GM12878 (cell line): ENCODE results near the gene TMED1. TPM values are rescaled to one million over a fixed set of nuclear protein-coding genes. Genes with fewer than 3 reads are reported as not detected.

Experiments used
- ATF7 ChIP-seq: fragments of 450-650 bp; IDR thresholded peaks from 2 replicates; pipeline ENCODE4 v1.6.1; 2016; ENCODE audit warnings: low read depth, mild to moderate bottlenecking
- BCL11A ChIP-seq: IDR thresholded peaks from 2 replicates; pipeline ENCODE4 v1.6.1; 2011; ENCODE audit warnings: low read depth, low read length
- FOS ChIP-seq: IDR thresholded peaks from 3 replicates; pipeline ENCODE4 v1.6.1; 2011; ENCODE audit warnings: borderline replicate concordance; ENCODE audit not compliant: insufficient read length; ENCODE audit errors: extremely low read depth
- FOXM1 ChIP-seq: IDR thresholded peaks from 2 replicates; pipeline ENCODE4 v1.6.1; 2012; ENCODE audit warnings: low read depth, mild to moderate bottlenecking, inconsistent platforms, low read length, moderate library complexity
- JUND ChIP-seq: IDR thresholded peaks from 2 replicates; pipeline ENCODE4 v1.6.1; 2012; ENCODE audit warnings: low read depth, mild to moderate bottlenecking, low read length, improper control_type of control experiment, moderate library complexity
- MLLT1 ChIP-seq: fragments of 450-650 bp; IDR thresholded peaks from 2 replicates; pipeline ENCODE4 v1.6.1; 2016; ENCODE audit warnings: mild to moderate bottlenecking
- NR2C2 ChIP-seq: IDR thresholded peaks from 2 replicates; pipeline ENCODE4 v1.6.1; 2011; ENCODE audit warnings: borderline replicate concordance, low read depth; ENCODE audit not compliant: control insufficient read depth, insufficient read length
- PAX5 ChIP-seq: IDR thresholded peaks from 2 replicates; pipeline ENCODE4 v1.6.1; 2011; ENCODE audit warnings: low read depth, low read length, borderline replicate concordance
- PBX3 ChIP-seq: IDR thresholded peaks from 2 replicates; pipeline ENCODE4 v1.6.1; 2011; ENCODE audit warnings: mild to moderate bottlenecking, low read depth, low read length, moderate library complexity; ENCODE audit not compliant: insufficient replicate concordance
- PKNOX1 ChIP-seq: fragments of 450-650 bp; IDR thresholded peaks from 2 replicates; pipeline ENCODE4 v1.6.1; 2016; ENCODE audit warnings: mild to moderate bottlenecking
- RELA ChIP-seq: fragments of 450-650 bp; IDR thresholded peaks from 2 replicates; pipeline ENCODE4 v1.8.0; 2014; ENCODE audit warnings: borderline replicate concordance; ENCODE audit not compliant: partially characterized antibody
- RELB ChIP-seq: fragments of 450-650 bp; IDR thresholded peaks from 2 replicates; pipeline ENCODE4 v1.6.1; 2017; ENCODE audit warnings: low read depth, mild to moderate bottlenecking, moderate library complexity
- RUNX3 ChIP-seq: IDR thresholded peaks from 2 replicates; pipeline ENCODE4 v1.6.1; 2012; ENCODE audit warnings: low read length, inconsistent platforms
- SKIL ChIP-seq: fragments of 450-650 bp; IDR thresholded peaks from 2 replicates; pipeline ENCODE4 v1.6.1; 2017; ENCODE audit warnings: mild to moderate bottlenecking, low read depth, inconsistent platforms; ENCODE audit not compliant: poor library complexity, severe bottlenecking
- SREBF1 ChIP-seq: IDR thresholded peaks from 2 replicates; pipeline ENCODE4 v1.6.1; 2012; ENCODE audit warnings: mild to moderate bottlenecking, low read length
- ZNF24 ChIP-seq: fragments of 450-650 bp; IDR thresholded peaks from 2 replicates; pipeline ENCODE4 v1.6.1; 2017; ENCODE audit warnings: antibody characterized with exemption, mild to moderate bottlenecking
- ZNF687 ChIP-seq: fragments of 450-650 bp; IDR thresholded peaks from 2 replicates; pipeline ENCODE4 v1.6.1; 2017; ENCODE audit warnings: mild to moderate bottlenecking, moderate library complexity
- polyA plus RNA-seq, 11 experiments: library from polyadenylated mRNA; depleted of rRNA in 4 of 11; unstranded in 6 of 11; stranded (reverse) in 5 of 11; fragments of >200 nt; fragmentation: Nextera tagmentation in 4 of 11; fragmentation: Illumina TruSeq in 1 of 11; extraction: Ambion mirVana in 4 of 11; extraction: Trizol in 1 of 11; gene quantifications; 1 replicate in 1 of 11; 2 replicates in 10 of 11; pipeline versions ENCODE4 v1.2.1 to v1.2.3, GENCODE V29; 2011 to 2016; ENCODE audit warnings: inconsistent platforms in 2 of 11, missing spikeins in 2 of 11, low read depth in 1 of 11
- total RNA-seq, 4 experiments: library from RNA; depleted of rRNA in 3 of 4; stranded (reverse); fragments of >200 nt in 3 of 4; fragmentation: Illumina TruSeq in 1 of 4; extraction: Trizol in 1 of 4; gene quantifications; 2 replicates each; pipeline versions ENCODE4 v1.2.1 to v1.2.3, GENCODE V29; 2013 to 2021

TMED1 gene
- total and polyA plus RNA-seq, 10 of the 15 experiments (the other 5 are each of a cell fraction or from before 2014, with no cell fraction given), result 0.60 to 23.1 (median 12.3) TPM

- TF ChIP-seq SREBF1 (no peak), MLLT1 (0 out of 2 replicates have a peak, but pooled peaks have one; percentile 50), PAX5 (peak; percentile 35; the same call in 1 of the 2 replicates), FOS (no peak), JUND (no peak), PBX3 (peak; percentile 52), SKIL (peak; percentile 60), ZNF24 (no peak), ZNF687 (peak; percentile 87), RELB (peak; percentile 87), PKNOX1 (peak; percentile 87), NR2C2 (no peak), RUNX3 (peak; percentile 51; the same call in 1 of the 2 replicates), RELA (peak; percentile 80), BCL11A (0 out of 2 replicates have a peak, but pooled peaks have one; percentile 9), FOXM1 (no peak), ATF7 (peak; percentile 68)
These were observed 38.3 kb downstream of the TMED1 start (continued) for GRCh38 chr19:10797541-10798256.
